ENCODE data around the gene MIF.
A peak's percentile ranks its signal among the peaks of the same experiment; 100 is the strongest.

GRCh38 chr22:23849009-23850006 lies 44.9 kb upstream of the MIF start:
- TF ChIP-seq, protein P1, sequence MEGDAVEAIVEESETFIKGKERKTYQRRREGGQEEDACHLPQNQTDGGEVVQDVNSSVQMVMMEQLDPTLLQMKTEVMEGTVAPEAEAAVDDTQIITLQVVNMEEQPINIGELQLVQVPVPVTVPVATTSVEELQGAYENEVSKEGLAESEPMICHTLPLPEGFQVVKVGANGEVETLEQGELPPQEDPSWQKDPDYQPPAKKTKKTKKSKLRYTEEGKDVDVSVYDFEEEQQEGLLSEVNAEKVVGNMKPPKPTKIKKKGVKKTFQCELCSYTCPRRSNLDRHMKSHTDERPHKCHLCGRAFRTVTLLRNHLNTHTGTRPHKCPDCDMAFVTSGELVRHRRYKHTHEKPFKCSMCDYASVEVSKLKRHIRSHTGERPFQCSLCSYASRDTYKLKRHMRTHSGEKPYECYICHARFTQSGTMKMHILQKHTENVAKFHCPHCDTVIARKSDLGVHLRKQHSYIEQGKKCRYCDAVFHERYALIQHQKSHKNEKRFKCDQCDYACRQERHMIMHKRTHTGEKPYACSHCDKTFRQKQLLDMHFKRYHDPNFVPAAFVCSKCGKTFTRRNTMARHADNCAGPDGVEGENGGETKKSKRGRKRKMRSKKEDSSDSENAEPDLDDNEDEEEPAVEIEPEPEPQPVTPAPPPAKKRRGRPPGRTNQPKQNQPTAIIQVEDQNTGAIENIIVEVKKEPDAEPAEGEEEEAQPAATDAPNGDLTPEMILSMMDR (IDR thresholded peaks at IDR 0.05; ENCODE audit: borderline replicate concordance, extremely low read depth, low read length, poor library complexity, severe bottlenecking), result peak; percentile 94
- no peak for TF ChIP-seq EZH2 (IDR thresholded peaks at IDR 0.05; ENCODE audit: borderline replicate concordance, low read depth, low read length, severe bottlenecking)
